ENCODE measurements around the gene CAMK2N2.

The CAMK2N2 gene

DNA sequence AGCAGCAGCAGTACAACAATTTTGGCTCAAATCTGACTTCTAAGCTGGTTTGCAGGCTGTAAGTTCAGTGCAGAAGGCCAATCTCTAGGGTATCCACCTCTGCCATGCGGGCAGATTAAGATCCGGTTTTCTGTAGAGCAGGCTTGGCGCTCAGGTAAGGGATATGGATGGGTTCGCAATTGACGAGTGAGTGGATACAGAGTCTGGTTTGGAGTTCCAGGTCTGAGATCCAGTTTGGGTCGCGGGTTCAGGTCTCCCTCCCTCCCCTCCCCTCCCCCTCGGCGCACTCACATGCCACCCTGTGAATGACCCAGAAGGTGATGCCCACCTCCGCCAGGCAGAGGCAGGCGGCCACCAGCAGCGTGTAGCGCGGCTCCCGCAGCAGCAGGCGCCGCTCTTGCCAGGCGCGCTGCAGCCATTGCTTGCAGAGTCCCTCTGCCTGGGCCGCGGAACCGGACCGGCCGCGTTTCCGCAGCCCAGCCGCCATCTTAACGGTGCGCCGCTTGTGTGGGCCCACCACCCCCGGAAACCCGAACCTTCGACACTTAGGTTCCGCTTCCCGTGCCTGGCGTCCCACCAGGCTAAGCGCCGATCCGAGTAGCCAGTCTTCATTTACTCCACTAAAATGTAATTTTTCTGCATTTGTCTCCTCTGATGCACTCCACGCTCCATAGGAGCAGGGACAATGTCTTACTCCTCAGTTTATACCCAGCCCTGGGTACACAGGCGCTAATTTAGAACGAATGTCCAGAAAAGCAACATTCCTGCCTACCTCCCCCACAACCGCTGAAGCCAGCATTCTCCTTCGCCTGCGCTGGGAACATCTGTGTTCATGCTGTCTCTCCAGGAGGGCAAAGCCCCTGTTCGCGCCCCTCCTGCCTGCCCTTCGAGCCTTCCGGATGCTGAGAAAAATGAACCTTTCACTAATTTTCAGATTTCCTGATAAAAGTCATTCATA is 12.6 kb downstream of the CAMK2N2 start, which contains the start of gene ALG3:
Gene ALG3 (minus strand): TSS at position 509 of the 958 bp plus-strand sequence. CDS start 22 bp downstream, at position 487.
- TF ChIP-seq, protein P1, sequence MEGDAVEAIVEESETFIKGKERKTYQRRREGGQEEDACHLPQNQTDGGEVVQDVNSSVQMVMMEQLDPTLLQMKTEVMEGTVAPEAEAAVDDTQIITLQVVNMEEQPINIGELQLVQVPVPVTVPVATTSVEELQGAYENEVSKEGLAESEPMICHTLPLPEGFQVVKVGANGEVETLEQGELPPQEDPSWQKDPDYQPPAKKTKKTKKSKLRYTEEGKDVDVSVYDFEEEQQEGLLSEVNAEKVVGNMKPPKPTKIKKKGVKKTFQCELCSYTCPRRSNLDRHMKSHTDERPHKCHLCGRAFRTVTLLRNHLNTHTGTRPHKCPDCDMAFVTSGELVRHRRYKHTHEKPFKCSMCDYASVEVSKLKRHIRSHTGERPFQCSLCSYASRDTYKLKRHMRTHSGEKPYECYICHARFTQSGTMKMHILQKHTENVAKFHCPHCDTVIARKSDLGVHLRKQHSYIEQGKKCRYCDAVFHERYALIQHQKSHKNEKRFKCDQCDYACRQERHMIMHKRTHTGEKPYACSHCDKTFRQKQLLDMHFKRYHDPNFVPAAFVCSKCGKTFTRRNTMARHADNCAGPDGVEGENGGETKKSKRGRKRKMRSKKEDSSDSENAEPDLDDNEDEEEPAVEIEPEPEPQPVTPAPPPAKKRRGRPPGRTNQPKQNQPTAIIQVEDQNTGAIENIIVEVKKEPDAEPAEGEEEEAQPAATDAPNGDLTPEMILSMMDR (IDR thresholded peaks at IDR 0.05): no peak
- Histone ChIP-seq H3K4me3 (peak within 1 kb of the TSS; percentile 71), H3K27ac (peak within 1 kb of the TSS; percentile 54 to 82)
- DNase-seq (ENCODE audit: low spot score): peak; percentile 79

DNA sequence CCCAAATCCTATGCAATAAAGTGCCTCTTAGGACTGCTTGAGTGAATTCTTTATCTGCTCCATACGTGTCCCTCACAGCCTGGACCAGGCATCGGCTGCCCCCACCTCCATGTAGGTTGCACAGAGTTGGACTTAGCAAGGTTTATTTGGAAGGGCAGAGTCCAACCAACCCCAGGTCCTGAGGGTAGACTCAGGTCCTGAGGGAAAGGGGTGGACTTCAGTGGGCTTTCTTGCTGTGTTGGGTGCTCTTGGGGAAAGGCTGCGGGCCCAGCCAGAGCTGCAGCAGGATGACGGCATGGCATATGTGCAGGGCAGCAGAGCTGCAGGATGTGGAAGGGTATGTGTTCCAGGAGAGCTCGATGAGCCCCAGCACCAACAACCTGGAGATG is 19.1 kb downstream of the CAMK2N2 start:
- no peak overlapping the region for H3K27ac ChIP-seq
- TF ChIP-seq, protein P1 (IDR thresholded peaks at IDR 0.05): no peak

DNA sequence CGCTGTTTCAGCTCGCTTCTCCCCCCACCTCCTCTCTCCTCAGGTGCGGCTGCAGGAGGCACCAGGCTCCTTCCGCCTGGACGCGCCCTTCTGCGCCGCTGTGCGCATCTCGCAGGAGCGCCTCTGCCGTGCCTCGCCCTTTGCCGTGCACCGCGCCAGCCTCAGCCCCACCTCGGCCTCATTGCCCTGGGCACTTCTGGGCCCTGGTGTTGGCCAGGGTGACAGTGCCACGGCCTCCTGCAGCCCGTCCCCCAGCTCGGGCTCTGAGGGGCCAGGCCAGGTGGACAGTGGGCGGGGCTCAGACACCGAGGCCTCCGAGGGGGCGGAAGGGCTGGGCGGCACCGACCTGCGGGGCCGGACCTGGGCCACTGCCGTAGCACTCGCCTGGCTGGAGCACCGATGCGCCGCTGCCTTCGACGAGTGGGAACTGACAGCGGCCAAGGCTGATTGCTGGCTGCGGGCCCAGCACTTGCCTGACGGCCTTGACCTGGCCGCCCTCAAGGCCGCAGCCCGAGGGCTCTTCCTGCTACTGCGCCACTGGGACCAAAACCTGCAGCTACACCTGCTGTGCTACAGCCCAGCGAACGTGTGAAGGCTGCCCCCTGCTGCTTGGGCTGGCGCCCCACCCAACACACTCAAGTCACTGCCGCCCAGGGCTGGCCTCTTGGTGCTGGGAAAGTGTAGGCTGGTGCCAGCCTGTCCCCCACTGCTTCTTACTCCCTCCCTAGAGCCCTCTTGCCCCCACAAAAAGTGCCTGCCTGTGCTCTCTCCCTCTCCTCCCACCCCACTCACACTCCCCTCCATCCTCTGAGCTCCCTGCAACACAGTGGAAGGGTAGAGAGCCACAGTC is 19.7 kb downstream of the CAMK2N2 start:
- H3K27ac ChIP-seq: no peak overlapping the region

More for the DNA sequence above, 19.1 kb downstream of the CAMK2N2 start:
- H3K4me3 ChIP-seq: no peak overlapping the region
- DNase-seq (ENCODE audit: low spot score): no peak

DNA sequence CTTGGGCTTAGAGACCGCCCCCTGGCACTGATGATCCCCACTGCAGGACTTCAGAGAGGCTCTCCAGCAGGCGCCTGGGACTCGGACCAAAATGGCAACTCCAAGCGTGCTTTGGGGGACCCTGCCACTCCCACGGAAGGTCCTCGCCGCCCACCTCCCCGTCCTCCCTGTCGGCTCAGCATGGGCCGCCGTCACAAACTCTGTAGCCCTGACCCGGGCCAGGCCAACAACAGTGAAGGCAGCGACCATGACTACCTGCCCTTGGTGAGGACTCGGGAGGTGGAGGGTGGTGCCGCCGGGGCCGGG is 20.3 kb downstream of the CAMK2N2 start:
- no peak overlapping the region for H3K27ac ChIP-seq
- no peak for DNase-seq (ENCODE audit: low spot score)
- TF ChIP-seq, protein P1 (IDR thresholded peaks at IDR 0.05): no peak
- H3K4me3 ChIP-seq: no peak overlapping the region

More for the DNA sequence above, 19.7 kb downstream of the CAMK2N2 start:
- H3K4me3 ChIP-seq: no peak overlapping the region
- no peak for DNase-seq (ENCODE audit: low spot score)
- TF ChIP-seq, protein P1 (IDR thresholded peaks at IDR 0.05): no peak

DNA sequence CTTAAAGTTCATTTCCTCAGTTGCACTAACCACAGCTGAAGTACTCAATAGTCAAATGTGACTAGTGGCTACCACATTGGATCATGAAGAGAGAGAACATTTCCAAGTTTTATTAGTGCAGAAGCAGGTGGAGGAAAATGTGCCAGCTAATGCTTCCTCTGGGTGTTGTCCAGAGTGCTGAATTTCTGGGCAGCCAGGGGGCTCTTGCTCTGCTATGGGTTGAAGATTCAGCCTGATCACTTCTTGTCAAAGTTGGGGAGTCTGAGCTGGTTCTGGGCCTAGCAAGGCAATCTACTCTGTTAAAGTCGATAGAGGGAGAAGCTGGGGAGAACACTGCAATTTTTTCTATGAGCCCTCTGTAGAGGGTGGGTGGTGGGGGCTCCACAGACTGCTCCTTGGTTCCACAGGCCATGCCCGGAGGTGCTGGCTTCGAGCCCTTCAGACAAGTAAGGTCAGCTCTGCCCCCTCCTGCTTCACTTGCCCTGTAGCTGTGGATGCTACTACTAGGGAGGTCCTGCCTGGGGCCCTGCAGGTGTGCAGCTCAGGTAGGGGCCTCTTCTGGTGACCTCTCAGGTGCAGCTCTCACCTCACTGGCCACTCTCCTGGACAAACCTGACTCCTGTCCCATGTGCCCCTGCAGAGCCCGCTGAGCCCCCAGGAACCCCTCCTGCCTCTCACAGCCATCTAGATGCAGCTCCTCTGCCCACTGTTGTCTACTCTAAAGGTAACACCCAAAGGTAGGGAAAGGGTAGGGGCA is 20.8 kb downstream of the CAMK2N2 start:
- H3K27ac ChIP-seq: no peak overlapping the region
- no peak overlapping the region for H3K4me3 ChIP-seq
- DNase-seq (ENCODE audit: low spot score): no peak
- TF ChIP-seq, protein P1 (IDR thresholded peaks at IDR 0.05): no peak

DNA sequence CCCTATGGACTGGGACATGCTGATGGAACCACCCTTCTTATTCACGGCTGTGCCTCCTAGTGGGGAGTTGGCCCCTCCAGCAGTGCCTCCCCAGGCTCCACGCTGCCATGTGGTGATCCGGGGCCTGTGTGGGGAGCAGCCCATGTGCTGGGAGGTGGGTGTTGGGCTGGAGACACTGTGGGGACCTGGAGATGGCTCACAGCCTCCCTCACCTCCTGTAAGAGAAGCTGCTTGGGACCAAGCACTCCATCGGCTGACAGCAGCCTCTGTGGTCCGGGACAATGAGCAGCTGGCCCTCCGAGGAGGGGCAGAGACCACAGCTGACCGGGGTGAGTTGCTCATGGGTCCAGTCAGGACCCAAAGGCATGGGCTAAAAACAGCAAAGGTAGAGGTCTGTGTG is 21.6 kb downstream of the CAMK2N2 start:
- no peak for DNase-seq (ENCODE audit: low spot score)
- H3K27ac ChIP-seq: no peak overlapping the region

More for the DNA sequence above, 21.6 kb downstream of the CAMK2N2 start:
- TF ChIP-seq, protein P1 (IDR thresholded peaks at IDR 0.05): no peak
- no peak overlapping the region for H3K4me3 ChIP-seq
